PC-9 (cell line): ENCODE measurements around the gene ZNF469.

ENCODE experiments used
- CTCF ChIP-seq: fragments of 200-600 bp; sonication (generic); conservative IDR thresholded peaks from 2 replicates; pipeline ENCODE4 v1.6.1; 2017; ENCODE audit warnings: mixed run types, antibody characterized with exemption, mild to moderate bottlenecking, moderate library complexity
- EZH2 ChIP-seq: fragments of 200-600 bp; sonication (generic); IDR thresholded peaks from 2 replicates; pipeline ENCODE4 v1.8.0; 2017; ENCODE audit warnings: antibody characterized with exemption, low read depth

GRCh38 chr16:88430185-88430523, 47.4 kb downstream of the ZNF469 start:
- TF ChIP-seq CTCF, result no peak
- no peak for TF ChIP-seq EZH2
